ENCODE measurements around the gene CD163.
A peak's percentile ranks its signal among the peaks of the same experiment; 100 is the strongest.
"Not testable (repeated sequence)": the region's sequence is repeated elsewhere in the genome, so short reads cannot be mapped to it uniquely, and the experiment has no call there.

Gene CD163

DNA sequence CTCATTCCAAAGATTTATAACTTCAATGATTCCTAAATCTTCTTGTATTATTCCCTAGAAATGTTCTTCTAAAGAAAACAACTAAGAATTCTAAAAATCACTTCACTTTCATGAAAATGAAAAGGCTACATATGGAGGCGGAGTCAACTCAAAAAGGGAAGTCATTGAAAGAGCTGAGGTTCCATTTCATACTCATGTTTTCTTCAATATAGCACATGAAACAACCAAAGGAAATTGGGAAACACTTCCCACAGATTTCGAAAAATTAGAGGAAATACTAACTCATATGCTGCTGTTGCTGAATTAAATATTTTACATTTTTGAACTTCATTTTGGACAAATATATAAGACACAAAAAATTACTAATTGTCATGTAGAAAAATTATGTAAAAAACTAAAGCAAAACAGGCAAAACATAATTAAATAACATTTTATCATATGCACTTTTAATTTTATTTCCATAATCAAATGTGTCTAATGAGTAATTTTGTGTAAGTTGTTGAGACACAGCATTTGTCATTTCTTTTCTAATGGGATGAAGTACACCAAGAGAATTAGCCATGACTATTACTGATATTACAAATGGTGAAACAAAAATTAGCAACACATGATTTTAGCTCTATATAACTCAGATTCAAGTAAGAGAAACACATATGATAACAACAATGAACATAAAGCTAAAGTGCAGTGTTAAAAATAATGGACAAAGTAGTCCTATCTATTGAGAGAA, at the start of gene CD163:
TSS of gene CD163 (minus strand) at position 92 of the 730 bp plus-strand sequence. CDS start at position 5, 87 bp downstream.
- DNase-seq, result no peak

DNA sequence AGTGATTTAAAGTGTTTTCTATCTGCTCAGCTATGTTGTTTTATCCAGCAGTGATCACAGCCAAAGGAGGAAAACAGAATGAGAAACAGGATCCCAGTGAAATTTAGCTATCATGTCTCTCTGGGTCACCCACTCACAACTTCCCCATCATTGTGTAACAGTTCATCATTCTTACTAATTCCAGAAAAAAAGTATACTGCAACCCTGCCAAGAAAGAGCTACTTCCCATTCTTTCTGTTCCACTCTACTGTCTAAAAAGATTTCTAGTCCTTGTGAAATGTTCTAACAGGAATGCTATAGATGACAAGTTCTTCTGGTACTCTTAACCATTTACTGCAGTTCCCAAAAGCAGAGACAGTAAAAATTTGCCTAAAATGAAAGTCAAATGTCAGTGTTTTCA, 39.2 kb upstream of the CD163 start:
- DNase-seq, result peak in 1 of 58 donors; percentile 34

DNA sequence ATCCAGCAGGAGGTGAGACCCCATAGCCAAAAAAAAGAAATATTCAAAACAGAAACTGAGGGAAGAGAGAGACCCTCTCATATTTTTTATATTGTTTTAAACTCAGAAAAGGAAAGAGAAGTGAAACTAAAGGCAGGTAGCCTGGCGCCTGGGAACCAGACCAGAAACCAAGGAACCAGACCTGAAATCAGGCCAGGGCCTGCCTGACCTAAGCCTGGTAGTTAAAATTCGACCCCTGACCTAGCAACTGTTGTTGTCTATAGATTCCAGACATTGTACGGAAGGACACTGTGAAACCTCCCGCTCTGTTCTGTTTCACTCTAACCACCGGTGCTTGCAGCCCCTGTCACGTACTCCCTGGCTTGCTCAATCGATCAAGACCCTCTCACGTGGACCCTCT, 38.5 kb upstream of the CD163 start:
- DNase-seq, result peak in 1 of 58 donors; percentile 14

DNA sequence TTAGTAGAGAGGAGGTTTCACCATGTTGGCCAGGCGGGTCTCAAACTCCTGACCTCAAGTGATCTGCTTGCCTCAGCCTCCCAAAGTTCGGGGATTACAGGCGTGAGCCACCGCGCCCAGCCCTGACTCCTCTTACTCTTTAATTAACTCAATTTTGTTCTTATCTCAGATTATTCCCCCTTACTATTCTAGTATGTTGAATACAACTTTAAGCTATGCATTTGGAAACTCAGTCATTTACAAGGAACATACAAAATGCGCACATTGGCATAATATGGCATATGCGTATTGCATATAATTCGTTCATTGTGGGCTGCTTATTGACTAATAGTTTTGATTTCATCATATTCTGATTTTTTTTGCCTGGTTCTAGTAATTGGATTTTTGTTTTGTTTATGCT, 10.8 kb upstream of the CD163 start:
- no peak for DNase-seq

DNA sequence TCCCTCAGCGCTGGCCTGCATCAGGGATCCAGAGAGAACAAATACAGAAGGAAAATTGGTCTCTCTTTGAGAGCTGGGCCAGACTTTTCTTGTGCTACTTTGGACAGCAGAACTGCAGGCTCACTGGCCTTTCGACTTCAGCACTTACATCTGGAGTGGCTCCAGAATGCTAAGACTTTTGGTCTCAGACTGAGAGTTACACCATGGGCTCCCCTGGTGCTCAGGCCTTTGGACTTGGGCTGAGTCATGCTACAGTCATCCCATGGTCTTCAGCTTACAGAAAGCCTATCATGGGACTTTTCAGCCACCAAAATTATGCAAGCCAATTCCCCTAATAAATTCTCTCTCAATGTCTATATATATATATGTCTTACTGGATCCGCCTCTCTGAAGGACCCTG, 9.0 kb upstream of the CD163 start:
- no peak for DNase-seq

DNA sequence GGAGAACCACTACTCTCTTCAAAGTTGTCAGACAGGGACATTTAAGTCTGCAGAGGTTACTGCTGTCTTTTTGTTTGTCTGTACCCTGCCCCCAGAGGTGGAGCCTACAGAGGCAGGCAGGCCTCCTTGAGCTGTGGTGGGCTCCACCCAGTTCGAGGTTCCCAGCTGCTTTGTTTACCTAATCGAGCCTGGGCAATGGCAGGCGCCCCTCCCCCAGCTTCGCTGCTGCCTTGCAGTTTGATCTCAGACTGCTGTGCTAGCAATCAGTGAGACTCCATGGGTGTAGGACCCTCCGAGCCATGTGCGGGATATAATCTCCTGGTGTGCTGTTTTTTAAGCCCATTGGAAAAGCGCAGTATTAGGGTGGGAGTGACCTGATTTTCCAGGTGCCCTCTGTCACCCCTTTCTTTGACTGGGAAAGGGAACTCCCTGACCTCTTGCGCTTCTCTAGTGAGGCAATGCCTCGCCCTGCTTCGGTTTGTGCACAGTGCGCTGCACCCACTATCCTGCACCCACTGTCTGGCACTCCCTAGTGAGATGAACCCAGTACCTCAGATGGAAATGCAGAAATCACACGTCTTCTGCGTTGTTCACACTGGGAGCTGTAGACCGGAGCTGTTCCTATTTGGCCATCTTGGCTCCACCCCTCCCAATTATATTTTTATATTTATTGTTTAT, 6.4 kb upstream of the CD163 start:
- not testable (repeated sequence) for DNase-seq

DNA sequence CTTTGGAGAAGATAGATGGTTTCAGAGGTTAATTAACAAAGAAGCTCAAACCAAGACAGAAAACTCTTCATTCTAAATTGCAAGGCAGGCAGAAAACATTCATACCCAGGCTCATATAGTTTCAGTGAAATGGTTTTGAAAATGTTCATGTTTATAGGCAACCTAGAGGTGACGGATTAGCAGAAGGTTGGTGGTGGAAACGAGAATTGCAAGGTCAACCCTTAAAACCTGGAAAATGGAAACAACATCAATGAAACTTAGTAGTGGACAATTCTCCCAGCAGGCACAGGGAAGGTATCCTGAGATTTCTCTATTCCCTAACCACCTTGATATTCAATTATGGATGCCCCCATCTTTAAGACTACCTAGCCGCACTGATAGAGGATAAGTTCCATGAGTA, 965 bp downstream of the CD163 start:
- DNase-seq, result no peak

DNA sequence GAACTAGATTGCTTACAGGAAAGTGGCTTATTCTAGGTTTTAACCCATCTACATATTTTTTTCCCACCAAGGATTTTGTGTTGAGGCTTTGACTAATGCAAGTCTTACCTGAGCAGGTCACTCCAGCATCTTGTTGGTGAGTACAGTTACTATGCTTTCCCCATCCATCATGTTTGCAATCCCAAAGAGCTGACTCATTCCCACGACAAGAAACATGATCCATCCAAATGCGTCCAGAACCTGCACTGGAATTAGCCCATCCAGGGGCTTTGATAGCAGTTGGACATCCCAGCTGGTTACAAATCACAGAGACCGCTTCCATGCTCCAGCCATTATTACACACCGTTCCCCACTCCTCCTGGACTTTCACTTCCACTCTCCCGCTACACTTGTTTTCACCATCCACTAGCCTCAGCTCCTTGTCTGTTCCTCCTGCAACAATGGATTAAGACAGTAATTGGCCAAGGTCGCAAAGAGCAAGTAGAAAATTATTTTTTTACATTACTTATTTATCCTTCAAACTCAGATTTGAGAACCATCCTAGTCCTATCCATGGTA, 2.5 kb downstream of the CD163 start:
- no peak for DNase-seq

DNA sequence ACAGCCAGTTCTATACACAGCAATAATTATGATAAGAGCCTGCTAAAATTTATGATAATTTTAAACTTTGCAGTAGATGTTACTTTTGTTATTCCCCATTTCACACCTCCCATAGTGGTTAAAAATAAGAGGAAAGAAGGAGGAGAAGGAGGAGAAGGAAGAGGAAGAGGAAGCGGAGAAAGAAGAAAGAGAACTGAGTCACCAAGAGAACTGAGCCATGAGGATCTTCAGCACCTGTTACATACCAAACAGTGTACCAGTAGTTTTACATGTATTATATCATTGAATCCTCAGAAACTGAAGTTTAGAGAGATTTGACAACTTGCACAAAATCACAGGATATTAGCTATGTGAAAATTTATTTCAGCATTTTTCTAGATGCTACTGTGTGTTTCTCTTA, 3.9 kb downstream of the CD163 start:
- no peak for DNase-seq

DNA sequence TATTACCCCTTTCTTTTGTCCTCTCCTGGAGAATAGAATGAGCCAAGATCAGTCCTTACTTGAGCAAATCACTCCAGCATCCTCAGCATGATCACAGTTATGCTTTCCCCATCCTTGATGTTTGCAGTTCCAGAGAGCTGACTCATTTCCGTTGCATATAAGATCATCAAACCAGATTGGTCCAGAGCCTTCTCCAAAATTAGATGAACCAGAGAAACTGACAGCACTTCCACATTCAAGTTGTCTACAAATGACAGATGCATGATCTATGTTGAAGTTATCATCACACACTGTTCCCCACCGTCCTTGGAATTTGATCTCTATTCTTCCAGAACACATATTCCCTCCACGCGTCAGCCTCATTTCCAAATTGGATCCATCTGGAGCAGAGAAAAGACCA, 4.8 kb downstream of the CD163 start:
- peak in 1 of 58 donors; percentile 28 for DNase-seq

DNA sequence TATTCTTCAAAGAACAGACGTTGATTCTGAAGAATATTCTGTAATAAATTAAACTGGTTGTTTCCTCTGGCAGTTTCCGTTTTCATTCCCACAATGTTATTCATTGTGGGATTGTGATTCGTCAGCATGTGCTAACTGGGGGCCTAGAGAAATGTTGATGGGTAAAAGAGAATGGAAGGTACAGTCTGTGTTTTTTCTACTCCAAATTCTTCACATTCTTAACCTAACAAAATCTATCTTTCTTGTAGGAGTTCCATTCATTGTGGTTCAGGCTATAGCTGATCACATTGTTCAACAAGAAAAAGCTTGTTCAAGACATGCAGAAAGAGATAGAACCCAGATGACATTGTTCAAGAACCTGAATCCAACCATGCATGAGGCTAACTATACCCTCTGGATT, 5.9 kb downstream of the CD163 start:
- no peak for DNase-seq

DNA sequence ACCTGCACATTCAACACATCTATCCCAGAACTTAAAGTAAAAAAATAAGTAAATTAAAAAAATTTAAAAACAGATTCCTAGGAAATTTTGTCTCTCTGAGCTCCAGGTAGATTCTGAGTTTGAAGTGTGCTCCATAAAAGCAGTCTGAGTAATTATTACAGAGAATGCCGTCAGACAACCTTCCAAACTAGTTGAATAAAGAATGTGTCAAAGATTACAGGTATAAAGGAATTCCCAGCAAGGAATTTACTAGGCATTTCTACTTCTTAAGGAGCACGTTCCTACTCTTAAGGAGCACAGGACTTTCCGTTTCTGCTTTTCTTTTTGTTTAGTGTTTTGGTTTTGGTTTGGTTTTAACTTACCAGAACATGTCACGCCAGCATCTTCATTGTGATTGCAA, 7.1 kb downstream of the CD163 start:
- no peak for DNase-seq

DNA sequence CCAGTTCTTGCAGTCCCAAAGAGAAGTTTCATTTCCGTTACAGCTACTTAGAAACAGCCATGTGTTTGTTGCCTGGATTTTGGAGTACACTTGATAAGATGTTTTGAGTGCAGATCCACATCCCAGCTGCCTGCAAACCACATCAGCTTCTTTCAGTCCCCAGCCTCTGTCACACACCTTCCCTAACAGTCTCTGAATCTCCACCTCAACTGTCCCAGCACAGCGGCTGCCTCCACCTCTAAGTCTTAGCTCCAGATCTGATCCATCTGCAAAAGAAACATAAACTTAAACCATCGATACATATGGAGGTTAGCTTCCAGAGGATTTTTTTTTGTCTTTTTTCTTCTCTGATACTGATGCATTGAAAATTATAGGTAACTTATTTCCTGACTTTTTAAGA, 8.4 kb downstream of the CD163 start:
- DNase-seq, result no peak

DNA sequence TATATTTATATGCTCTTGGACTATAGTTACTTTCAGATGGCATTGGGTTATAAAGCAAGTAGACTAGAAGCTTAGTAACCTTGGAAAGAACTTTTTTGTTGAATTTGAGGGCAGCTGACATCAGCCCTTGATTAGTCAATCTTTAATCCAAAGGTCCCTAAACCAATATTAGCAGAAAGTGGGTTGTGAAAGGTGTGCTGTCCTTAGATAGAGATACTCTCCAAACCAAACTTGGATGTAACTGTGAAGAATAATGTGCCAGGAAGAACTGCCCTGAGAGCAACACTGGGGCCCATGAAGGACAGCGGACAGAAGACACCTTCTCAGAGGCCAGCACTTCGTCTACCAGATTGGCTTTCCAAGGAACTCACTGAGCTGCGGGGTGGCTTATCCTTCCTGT, 10.6 kb downstream of the CD163 start:
- DNase-seq, result no peak

DNA sequence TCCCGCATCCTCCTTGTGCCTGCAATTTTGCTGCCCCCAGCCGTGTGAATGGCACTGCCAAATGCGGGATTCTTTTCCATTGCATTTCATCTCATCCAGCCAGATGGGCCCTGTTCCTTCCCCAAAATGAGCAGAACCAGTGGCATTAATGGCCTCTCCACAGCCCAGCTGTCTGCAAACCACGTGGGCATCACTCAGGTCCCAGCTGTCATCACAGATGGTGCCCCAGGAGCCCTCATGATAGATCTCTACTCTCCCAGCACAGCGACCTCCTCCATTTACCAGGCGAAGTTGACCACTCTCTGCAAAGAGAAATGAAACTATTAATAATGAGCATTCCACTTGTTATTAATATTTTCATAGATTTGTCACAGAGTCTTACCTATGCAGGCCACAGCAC, 17.1 kb downstream of the CD163 start:
- no peak for DNase-seq

DNA sequence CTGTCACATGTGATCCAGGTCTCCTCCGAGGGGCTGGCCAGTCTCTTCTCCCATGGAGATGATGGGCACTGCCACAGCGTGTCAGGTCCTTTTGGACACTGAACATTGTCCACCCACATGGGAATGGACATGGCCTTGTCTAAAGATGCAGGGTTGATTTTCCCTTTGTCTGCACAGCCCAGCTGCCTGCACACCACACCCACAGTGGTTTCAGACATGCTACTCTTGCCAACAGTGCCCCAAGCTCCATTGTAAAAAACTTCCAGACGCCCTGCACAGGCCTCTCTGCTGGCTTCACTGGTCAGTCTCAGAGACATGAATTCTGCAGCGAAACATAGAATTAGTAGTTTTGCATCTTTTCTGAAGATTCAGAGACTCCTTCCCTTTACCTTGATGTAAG, 18.5 kb downstream of the CD163 start:
- DNase-seq, result no peak

DNA sequence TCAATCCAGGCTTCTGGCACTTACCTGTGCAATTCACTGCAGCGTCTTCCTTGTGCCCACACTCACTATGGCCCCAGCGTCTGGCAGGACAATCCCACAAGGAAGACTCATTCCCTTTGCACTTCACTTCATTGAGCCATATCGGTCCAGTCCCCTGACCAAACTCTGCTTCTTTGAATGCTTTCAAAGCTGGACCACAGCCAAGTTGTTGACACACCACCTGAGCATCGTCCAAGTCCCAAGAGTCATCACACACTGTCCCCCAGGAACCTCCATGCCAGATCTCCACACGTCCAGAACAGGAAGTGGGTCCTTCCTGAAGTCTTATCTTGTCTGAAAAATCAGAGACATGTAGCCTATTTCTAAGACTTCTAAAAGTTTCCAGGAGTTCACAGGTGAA, 20.2 kb downstream of the CD163 start:
- DNase-seq, result no peak

DNA sequence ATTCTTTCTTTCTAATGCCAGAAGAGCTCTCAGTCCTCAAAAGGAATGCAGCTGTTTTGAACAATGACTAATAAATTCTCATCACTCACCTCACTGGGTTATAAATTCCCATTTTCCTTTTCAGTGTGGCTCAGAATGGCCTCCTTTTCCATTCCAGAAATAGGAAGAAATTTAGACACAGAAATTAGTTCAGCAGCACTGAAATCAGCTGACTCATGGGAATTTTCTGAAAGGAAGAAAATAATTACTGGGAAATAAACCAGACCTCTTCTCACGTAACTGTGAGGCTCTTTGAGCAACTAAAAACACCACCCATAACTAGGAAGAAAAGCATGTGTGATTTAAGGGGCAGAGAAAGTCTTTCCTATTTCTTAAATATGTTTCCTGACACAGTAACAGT, 23.8 kb downstream of the CD163 start:
- DNase-seq, result no peak

DNA sequence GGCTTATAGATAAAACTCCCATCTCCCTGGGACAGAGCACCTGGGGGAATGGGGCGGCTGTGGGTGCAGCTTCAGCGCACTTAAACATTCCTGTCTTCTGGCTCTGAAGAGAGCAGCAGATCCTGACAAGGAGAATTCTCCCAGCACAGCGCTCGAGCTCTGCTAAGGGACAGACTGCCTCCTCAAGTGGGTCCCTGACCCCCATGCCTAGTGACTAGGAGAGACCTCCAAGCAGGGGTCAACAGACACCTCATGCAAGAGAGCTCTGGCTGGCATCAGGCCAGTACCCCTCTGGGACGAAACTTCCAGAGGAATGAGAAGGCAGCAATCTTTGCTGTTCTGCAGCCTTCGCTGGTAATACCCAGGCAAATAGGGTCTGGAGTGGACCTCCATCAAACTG, 31.5 kb downstream of the CD163 start:
- DNase-seq, result no peak

DNA sequence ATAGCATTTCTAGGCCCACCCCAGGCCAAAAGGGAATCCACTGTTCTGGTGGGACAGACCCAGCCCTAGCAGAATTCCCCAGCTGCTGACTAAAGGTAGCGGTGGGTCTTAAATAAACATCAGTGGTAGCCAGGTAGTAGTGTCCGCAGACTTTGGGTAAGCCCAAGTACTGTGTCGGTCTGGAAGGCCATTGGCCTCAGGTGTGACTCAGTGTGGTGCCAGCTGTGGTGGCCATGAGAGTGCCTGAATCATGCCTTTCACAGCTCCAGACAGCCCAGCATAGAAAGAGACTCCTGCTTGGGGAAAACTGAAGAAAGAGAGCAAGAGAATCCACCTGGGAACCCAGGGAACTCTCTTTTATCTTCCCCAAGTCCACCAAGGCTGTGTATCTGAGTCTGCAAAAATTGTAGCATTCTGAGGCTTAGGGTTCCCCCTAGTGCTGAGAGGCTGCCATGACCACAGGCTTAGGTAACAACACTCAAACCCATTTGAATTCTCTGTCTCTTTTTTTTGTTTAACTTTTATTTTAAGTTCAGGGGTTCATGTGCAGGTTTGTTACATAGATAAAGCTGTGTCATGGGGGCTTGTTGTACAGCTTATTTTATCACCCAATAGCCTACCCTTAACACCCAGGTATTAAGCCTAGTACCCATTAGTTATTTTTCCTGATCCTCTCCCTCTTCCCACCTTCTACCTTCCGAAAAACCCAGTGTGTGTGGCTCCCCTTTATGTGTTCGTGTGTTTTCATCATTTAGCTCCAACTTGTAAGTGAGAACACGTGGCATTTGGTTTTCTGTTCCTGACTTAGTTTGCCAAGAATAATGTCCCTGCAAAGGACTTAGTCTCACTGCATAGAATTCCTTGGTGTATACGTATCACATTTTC, 43.0 kb downstream of the CD163 start:
- DNase-seq, result peak in 27 of 58 donors; percentile 1 to 55 (median 19)

DNA sequence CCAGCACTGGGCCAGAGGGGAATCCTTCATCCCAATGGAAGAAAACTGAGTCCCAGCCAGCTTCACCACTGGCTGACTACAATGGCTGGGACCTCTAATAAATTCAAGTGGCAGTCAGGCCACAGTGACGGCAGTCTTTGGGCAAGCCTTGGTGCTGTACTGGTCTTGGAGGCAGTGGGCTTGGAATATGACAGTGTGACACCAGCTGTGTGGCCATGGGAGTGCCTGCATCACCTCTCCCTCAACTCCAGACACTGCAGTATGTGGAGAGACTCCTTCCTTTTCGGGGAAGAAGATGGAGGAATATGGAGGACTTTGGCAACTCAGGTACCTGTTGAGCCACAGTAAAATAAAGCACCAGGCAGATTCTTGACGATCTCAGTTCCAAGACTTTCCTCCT, 43.6 kb downstream of the CD163 start:
- DNase-seq, result no peak

DNA sequence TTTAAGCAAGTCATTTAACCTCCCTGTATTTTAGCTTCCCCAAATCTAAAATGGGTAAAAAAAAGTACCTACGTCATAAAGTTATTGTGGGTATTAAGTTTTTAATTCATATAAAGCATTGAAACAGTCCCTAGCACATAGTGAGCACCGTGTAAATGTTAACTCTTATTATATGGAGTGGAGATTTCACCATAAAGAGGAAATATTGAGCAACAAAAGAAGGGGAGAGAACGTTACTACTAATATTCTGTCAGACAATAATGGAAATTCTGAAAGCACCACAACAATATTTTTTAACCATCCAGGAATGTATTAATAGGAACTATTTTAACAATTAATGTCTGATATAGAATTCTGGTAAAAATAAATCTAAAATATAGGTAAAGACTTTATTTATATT, 51.8 kb downstream of the CD163 start:
- DNase-seq, result no peak

Measured in anterior cingulate cortex (tissue), 58 donors.